HEK293 (cell line): ENCODE results near the gene MAP7.
A peak's percentile ranks its signal among the peaks of the same experiment; 100 is the strongest.

Experiments used
- CTCF ChIA-PET: fragments of 350-600 bp; formaldehyde crosslinking; extraction: SDS; loops from one replicate; lab custom pipeline; 2021; ENCODE audit warnings: antibody characterized with exemption; lab: Yijun Ruan, JAX
- POLR2A ChIA-PET: fragments of 300-600 bp; formaldehyde crosslinking; extraction: SDS; loops from one replicate; lab custom pipeline; 2020; ENCODE audit warnings: antibody characterized with exemption, inconsistent platforms; lab: Yijun Ruan, JAX
- H3K27ac ChIP-seq: fragments of 200-500 bp; sonication (Bioruptor generic); 2 replicates; pipeline ENCODE4 v1.5.1; 2014; ENCODE audit warnings: low read depth, low read length, control low read depth, inconsistent platforms; ENCODE audit errors: extremely low read depth
- H3K36me3 ChIP-seq, 2 experiments: fragments of 200-500 bp in 1 of 2; sonication (Bioruptor generic) in 1 of 2; 1 replicate in 1 of 2; 2 replicates in 1 of 2; pipeline ENCODE4 v1.5.1; 2014 to 2017; ENCODE audit warnings: inconsistent platforms in 2 of 2, low read length in 2 of 2; ENCODE audit not compliant: control insufficient read depth in 2 of 2, insufficient read depth in 1 of 2
- H3K4me1 ChIP-seq: fragments of 200-500 bp; sonication (Bioruptor generic); 2 replicates; pipeline ENCODE4 v1.5.1; 2014; ENCODE audit warnings: mild to moderate bottlenecking, low read length, inconsistent platforms; ENCODE audit not compliant: control insufficient read depth, insufficient read depth
- H3K4me3 ChIP-seq: 2 replicates; pipeline ENCODE4 v1.5.1; 2011; ENCODE audit warnings: low read depth, mild to moderate bottlenecking, control low read depth, low read length, moderate library complexity
- H3K9me3 ChIP-seq: fragments of 200-500 bp; sonication (Bioruptor generic); 2 replicates; pipeline ENCODE4 v1.5.1; 2014; ENCODE audit warnings: low read depth, low read length, inconsistent platforms; ENCODE audit not compliant: control insufficient read depth, insufficient read depth
- KLF10 ChIP-seq: fragments of 450-650 bp; IDR thresholded peaks from 2 replicates; pipeline ENCODE4 v1.5.1; 2018; ENCODE audit warnings: missing biosample characterization, mild to moderate bottlenecking, missing genetic modification characterization
- SP7 ChIP-seq: fragments of 450-650 bp; formaldehyde crosslinking; IDR thresholded peaks from 2 replicates; pipeline ENCODE4 v1.5.1; 2016; ENCODE audit warnings: missing biosample characterization, missing genetic modification characterization
- ZBTB48 ChIP-seq: fragments of 450-650 bp; formaldehyde crosslinking; IDR thresholded peaks from 2 replicates; pipeline ENCODE4 v1.5.1; 2016; ENCODE audit warnings: missing biosample characterization, missing genetic modification characterization
- ZIC2 ChIP-seq: fragments of 450-650 bp; formaldehyde crosslinking; IDR thresholded peaks from 2 replicates; pipeline ENCODE4 v1.5.1; 2016; ENCODE audit warnings: missing biosample characterization, missing genetic modification characterization
- ZNF132 ChIP-seq: fragments of 450-650 bp; formaldehyde crosslinking; IDR thresholded peaks from 2 replicates; pipeline ENCODE4 v1.5.1; 2017; ENCODE audit warnings: missing biosample characterization, missing genetic modification characterization, borderline replicate concordance
- ZNF423 ChIP-seq: fragments of 450-650 bp; formaldehyde crosslinking; IDR thresholded peaks from 2 replicates; pipeline ENCODE4 v1.5.1; 2016; ENCODE audit warnings: missing biosample characterization, missing genetic modification characterization
- ZNF501 ChIP-seq: fragments of 450-650 bp; formaldehyde crosslinking; IDR thresholded peaks from 2 replicates; pipeline ENCODE4 v1.5.1; 2016; ENCODE audit warnings: missing biosample characterization, missing genetic modification characterization
- ZNF544 ChIP-seq: fragments of 450-650 bp; formaldehyde crosslinking; IDR thresholded peaks from 2 replicates; pipeline ENCODE4 v1.5.0; 2017; ENCODE audit warnings: missing biosample characterization, missing genetic modification characterization
- ZNF837 ChIP-seq: fragments of 450-650 bp; formaldehyde crosslinking; IDR thresholded peaks from 2 replicates; pipeline ENCODE4 v1.5.1; 2016; ENCODE audit warnings: missing biosample characterization, missing genetic modification characterization
- TF ChIP-seq, protein P1 (sequence below): fragments of 450-650 bp; formaldehyde crosslinking; IDR thresholded peaks from 2 replicates; pipeline ENCODE4 v1.5.1; 2016; ENCODE audit warnings: missing biosample characterization, missing genetic modification characterization
- TF ChIP-seq, protein P2 (sequence below): fragments of 450-650 bp; formaldehyde crosslinking; IDR thresholded peaks from 2 replicates; pipeline ENCODE4 v1.5.1; 2017; ENCODE audit warnings: missing biosample characterization, missing genetic modification characterization
- TF ChIP-seq, protein P3 (sequence below): fragments of 450-650 bp; formaldehyde crosslinking; IDR thresholded peaks from 2 replicates; pipeline ENCODE4 v1.5.1; 2016; ENCODE audit warnings: missing biosample characterization, missing genetic modification characterization
- TF ChIP-seq, protein P4 (sequence below): fragments of 450-650 bp; formaldehyde crosslinking; IDR thresholded peaks from 2 replicates; pipeline ENCODE4 v1.5.1; 2017; ENCODE audit warnings: missing biosample characterization, missing genetic modification characterization
- TF ChIP-seq, protein P5 (sequence below): fragments of 450-650 bp; formaldehyde crosslinking; IDR thresholded peaks from 2 replicates; pipeline ENCODE4 v1.5.1; 2016; ENCODE audit warnings: missing biosample characterization, missing genetic modification characterization

MAP7 gene

DNA sequence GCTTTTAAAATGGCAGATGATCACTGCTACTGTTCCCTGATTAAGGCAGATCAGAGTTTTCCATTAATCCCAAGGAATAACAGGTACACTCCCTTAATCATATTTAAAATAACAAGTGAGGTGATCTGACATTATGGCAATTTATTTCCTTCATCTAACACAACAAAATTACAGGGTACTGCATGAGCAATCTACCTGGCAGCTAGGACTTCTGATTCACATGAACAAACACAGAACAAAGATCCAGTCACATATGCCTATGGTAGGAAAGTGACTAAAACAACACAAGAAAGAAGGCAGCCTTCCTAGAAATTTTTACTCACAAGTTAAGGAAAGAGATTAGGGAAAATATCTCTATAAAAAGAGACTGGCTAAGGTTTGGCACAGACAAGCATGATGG, 33.2 kb downstream of the MAP7 start:
- peak; percentile 60 for TF ChIP-seq SP7 (tag by site-specific recombination)
- TF ChIP-seq, protein P1, sequence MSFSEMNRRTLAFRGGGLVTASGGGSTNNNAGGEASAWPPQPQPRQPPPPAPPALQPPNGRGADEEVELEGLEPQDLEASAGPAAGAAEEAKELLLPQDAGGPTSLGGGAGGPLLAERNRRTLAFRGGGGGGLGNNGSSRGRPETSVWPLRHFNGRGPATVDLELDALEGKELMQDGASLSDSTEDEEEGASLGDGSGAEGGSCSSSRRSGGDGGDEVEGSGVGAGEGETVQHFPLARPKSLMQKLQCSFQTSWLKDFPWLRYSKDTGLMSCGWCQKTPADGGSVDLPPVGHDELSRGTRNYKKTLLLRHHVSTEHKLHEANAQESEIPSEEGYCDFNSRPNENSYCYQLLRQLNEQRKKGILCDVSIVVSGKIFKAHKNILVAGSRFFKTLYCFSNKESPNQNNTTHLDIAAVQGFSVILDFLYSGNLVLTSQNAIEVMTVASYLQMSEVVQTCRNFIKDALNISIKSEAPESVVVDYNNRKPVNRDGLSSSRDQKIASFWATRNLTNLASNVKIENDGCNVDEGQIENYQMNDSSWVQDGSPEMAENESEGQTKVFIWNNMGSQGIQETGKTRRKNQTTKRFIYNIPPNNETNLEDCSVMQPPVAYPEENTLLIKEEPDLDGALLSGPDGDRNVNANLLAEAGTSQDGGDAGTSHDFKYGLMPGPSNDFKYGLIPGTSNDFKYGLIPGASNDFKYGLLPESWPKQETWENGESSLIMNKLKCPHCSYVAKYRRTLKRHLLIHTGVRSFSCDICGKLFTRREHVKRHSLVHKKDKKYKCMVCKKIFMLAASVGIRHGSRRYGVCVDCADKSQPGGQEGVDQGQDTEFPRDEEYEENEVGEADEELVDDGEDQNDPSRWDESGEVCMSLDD (tag by site-specific recombination) = no peak
- Histone ChIP-seq H3K4me3 (no peak overlapping the region), H3K27ac (no peak overlapping the region), H3K36me3 (no peaks in the 10 kb centered on the region), H3K4me1 (0 out of 2 replicates have a peak, but pooled peaks cover 7% of the 10 kb centered on the region), H3K9me3 (no peaks in the 10 kb centered on the region)
- CTCF ChIA-PET = interaction anchor here (0.6 to 1.3 kb wide), 3 partner anchors 9 to 32 kb away, joined by 3 to 4 read pairs (median 3); no protein-coding TSS in a partner anchor
- POLR2A ChIA-PET = no interaction called here

DNA sequence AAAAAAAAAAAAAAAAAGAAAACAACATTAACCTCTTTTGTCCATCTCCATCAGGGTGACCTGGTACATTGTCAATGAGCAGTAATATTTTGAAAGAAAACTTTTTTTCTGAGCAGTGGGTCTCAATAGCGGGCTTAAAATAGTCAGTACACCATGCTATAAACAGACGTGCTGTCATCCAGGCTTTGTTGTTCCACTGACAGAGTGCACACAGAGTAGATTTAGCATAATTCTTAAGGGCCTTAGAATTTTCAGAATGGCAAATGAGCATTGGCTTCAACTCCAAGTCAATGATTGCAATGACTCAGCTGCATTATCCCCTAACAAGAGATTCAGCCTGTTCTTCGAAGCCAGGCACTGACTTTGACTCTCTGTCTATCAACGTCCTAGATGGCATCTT, 35.6 kb downstream of the MAP7 start:
- Histone ChIP-seq H3K36me3 (no peaks in the 10 kb centered on the region; a peak in 1 of 3 replicates), H3K4me1 (0 out of 2 replicates have a peak, but pooled peaks cover 7% of the 10 kb centered on the region), H3K27ac (no peak overlapping the region), H3K4me3 (no peak overlapping the region), H3K9me3 (no peaks in the 10 kb centered on the region)
- CTCF ChIA-PET = interaction anchor here (1.4 kb wide), 1 partner anchor 10 kb away, joined by 4 read pairs; no protein-coding TSS in a partner anchor
- POLR2A ChIA-PET = no interaction called here
- TF ChIP-seq ZNF132 (tag by site-specific recombination) (no peak), ZNF837 (tag by site-specific recombination) (no peak), ZIC2 (tag by site-specific recombination) (no peak), KLF10 (tag by site-specific recombination) (no peak), ZNF501 (tag by site-specific recombination) (no peak), ZBTB48 (no peak), ZNF544 (tag by site-specific recombination) (no peak), ZNF423 (no peak)
- TF ChIP-seq, protein P2, sequence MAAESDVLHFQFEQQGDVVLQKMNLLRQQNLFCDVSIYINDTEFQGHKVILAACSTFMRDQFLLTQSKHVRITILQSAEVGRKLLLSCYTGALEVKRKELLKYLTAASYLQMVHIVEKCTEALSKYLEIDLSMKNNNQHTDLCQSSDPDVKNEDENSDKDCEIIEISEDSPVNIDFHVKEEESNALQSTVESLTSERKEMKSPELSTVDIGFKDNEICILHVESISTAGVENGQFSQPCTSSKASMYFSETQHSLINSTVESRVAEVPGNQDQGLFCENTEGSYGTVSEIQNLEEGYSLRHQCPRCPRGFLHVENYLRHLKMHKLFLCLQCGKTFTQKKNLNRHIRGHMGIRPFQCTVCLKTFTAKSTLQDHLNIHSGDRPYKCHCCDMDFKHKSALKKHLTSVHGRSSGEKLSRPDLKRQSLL (tag by site-specific recombination) = no peak
- TF ChIP-seq, protein P3, sequence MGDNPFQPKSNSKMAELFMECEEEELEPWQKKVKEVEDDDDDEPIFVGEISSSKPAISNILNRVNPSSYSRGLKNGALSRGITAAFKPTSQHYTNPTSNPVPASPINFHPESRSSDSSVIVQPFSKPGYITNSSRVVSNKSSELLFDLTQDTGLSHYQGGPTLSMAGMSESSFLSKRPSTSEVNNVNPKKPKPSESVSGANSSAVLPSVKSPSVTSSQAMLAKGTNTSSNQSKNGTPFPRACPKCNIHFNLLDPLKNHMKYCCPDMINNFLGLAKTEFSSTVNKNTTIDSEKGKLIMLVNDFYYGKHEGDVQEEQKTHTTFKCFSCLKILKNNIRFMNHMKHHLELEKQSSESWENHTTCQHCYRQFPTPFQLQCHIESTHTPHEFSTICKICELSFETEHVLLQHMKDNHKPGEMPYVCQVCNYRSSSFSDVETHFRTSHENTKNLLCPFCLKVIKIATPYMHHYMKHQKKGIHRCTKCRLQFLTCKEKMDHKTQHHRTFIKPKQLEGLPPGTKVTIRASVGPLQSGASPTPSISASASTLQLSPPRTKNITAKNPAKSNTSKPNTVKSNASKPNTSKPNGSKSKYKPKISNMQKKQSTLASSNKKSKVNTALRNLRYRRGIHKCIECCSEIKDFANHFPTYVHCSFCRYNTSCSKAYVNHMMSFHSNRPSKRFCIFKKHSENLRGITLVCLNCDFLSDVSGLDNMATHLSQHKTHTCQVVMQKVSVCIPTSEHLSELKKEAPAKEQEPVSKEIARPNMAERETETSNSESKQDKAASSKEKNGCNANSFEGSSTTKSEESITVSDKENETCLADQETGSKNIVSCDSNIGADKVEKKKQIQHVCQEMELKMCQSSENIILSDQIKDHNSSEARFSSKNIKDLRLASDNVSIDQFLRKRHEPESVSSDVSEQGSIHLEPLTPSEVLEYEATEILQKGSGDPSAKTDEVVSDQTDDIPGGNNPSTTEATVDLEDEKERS = no peak
- TF ChIP-seq, protein P4, sequence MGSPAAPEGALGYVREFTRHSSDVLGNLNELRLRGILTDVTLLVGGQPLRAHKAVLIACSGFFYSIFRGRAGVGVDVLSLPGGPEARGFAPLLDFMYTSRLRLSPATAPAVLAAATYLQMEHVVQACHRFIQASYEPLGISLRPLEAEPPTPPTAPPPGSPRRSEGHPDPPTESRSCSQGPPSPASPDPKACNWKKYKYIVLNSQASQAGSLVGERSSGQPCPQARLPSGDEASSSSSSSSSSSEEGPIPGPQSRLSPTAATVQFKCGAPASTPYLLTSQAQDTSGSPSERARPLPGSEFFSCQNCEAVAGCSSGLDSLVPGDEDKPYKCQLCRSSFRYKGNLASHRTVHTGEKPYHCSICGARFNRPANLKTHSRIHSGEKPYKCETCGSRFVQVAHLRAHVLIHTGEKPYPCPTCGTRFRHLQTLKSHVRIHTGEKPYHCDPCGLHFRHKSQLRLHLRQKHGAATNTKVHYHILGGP (tag by site-specific recombination) = no peak
- TF ChIP-seq, protein P5, sequence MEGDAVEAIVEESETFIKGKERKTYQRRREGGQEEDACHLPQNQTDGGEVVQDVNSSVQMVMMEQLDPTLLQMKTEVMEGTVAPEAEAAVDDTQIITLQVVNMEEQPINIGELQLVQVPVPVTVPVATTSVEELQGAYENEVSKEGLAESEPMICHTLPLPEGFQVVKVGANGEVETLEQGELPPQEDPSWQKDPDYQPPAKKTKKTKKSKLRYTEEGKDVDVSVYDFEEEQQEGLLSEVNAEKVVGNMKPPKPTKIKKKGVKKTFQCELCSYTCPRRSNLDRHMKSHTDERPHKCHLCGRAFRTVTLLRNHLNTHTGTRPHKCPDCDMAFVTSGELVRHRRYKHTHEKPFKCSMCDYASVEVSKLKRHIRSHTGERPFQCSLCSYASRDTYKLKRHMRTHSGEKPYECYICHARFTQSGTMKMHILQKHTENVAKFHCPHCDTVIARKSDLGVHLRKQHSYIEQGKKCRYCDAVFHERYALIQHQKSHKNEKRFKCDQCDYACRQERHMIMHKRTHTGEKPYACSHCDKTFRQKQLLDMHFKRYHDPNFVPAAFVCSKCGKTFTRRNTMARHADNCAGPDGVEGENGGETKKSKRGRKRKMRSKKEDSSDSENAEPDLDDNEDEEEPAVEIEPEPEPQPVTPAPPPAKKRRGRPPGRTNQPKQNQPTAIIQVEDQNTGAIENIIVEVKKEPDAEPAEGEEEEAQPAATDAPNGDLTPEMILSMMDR (tag by site-specific recombination) = no peak
